SK-N-SH treated with all-trans-retinoic acid at 6 μM for 48 hours (cell line): ENCODE results near the gene AHSA1.

Experiments used
- ARNTL ChIP-seq: fragments of 450-650 bp; formaldehyde crosslinking; IDR thresholded peaks from 2 replicates; pipeline ENCODE4 v1.5.0; 2020; ENCODE audit warnings: low read depth, mild to moderate bottlenecking, moderate library complexity, borderline replicate concordance
- CSDC2 ChIP-seq: fragments of 250-450 bp; sonication (Bioruptor Pico); IDR thresholded peaks from 2 replicates; pipeline ENCODE4 v1.5.0; 2020; ENCODE audit warnings: mild to moderate bottlenecking, moderate library complexity
- POU6F1 ChIP-seq: fragments of 250-450 bp; sonication (Bioruptor Pico); IDR thresholded peaks from 2 replicates; pipeline ENCODE4 v1.8.0; 2021; ENCODE audit warnings: low read depth, mild to moderate bottlenecking, moderate library complexity, borderline replicate concordance
- RARB ChIP-seq: fragments of 250-450 bp; sonication (Bioruptor Pico); IDR thresholded peaks from 2 replicates; pipeline ENCODE4 v1.8.0; 2021; ENCODE audit warnings: mild to moderate bottlenecking, moderate library complexity
- ZFP3 ChIP-seq: fragments of 250-450 bp; sonication (Bioruptor Pico); IDR thresholded peaks from 2 replicates; pipeline ENCODE4 v1.5.0; 2020; ENCODE audit warnings: mild to moderate bottlenecking, moderate library complexity
- ZFP30 ChIP-seq: fragments of 450-650 bp; formaldehyde crosslinking; IDR thresholded peaks from 2 replicates; pipeline ENCODE4 v1.5.0; 2022; ENCODE audit warnings: mild to moderate bottlenecking, moderate library complexity
- TF ChIP-seq, protein P1 (sequence below): fragments of 250-450 bp; sonication (Bioruptor Pico); IDR thresholded peaks from 2 replicates; pipeline ENCODE4 v1.8.0; 2020; ENCODE audit warnings: mild to moderate bottlenecking, moderate library complexity, borderline replicate concordance
- TF ChIP-seq, protein P2 (sequence below): fragments of 250-450 bp; sonication (Bioruptor Pico); IDR thresholded peaks from 2 replicates; pipeline ENCODE4 v1.5.1; 2020; ENCODE audit warnings: low read depth, mild to moderate bottlenecking, moderate library complexity

GRCh38 chr14:77458249-77458950 is 507 bp downstream of the AHSA1 start:
- TF ChIP-seq ZFP3 (no peak), CSDC2 (CRISPR knock-in tag) (no peak), RARB (CRISPR knock-in tag) (no peak), POU6F1 (CRISPR knock-in tag) (no peak), ZFP30 (CRISPR knock-in tag) (no peak), ARNTL (CRISPR knock-in tag) (no peak)
- TF ChIP-seq, protein P1, sequence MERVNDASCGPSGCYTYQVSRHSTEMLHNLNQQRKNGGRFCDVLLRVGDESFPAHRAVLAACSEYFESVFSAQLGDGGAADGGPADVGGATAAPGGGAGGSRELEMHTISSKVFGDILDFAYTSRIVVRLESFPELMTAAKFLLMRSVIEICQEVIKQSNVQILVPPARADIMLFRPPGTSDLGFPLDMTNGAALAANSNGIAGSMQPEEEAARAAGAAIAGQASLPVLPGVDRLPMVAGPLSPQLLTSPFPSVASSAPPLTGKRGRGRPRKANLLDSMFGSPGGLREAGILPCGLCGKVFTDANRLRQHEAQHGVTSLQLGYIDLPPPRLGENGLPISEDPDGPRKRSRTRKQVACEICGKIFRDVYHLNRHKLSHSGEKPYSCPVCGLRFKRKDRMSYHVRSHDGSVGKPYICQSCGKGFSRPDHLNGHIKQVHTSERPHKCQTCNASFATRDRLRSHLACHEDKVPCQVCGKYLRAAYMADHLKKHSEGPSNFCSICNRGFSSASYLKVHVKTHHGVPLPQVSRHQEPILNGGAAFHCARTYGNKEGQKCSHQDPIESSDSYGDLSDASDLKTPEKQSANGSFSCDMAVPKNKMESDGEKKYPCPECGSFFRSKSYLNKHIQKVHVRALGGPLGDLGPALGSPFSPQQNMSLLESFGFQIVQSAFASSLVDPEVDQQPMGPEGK (CRISPR knock-in tag): no peak
- TF ChIP-seq, protein P2, sequence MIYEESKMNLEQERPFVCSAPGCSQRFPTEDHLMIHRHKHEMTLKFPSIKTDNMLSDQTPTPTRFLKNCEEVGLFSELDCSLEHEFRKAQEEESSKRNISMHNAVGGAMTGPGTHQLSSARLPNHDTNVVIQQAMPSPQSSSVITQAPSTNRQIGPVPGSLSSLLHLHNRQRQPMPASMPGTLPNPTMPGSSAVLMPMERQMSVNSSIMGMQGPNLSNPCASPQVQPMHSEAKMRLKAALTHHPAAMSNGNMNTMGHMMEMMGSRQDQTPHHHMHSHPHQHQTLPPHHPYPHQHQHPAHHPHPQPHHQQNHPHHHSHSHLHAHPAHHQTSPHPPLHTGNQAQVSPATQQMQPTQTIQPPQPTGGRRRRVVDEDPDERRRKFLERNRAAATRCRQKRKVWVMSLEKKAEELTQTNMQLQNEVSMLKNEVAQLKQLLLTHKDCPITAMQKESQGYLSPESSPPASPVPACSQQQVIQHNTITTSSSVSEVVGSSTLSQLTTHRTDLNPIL (CRISPR knock-in tag): no peak
